Midbrain (tissue), 1 donor: ENCODE results near the gene CARS1.

Source experiments
- DNase-seq: peaks from one replicate; lab custom pipeline; 2025; lab: John Stamatoyannopoulos, UW

Gene CARS1

DNA sequence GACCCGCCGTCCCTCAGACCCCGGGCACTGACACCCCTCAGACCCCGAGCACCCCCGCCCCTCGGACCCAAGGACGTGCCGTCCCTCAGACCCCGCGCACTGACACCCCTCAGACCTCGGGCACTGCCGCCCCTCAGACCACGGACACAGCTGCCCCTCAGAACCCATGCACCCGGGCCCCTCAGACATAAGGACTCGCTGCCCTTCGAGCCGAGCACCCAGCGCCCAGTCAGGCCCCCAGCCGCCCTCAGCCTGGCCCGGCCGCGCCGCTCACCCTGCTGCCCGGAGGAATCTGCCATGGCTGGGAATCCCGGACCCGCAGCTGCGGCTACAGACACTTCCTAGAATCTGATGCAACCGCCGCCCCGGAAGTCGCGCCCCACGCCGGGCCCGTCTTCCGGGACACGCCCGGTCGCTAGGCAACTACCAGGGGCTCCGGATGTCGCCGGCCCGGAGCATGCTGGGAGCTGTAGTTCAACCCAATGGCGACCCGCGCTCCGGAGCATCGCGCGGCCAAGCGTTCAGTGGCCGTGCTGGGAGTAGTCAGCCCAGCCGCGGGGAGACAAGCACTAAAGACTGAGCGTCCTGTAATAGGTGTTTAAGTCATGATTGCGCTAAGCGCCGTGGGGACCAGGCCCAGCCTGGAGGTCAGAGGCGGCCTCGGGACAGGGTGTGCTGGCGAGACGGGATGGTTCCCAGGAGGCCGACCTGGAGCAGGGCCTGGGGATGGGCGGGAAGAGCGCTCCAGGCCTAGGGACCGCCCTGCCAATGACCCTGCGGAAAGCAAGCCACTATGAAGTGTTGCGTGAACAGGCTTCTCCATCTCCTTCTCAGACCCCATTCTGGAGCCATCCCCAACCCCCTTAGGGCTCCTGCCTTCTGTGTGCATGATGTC is at the start of gene CARS1:
Gene CARS1 (minus strand): TSS at position 355 of the 895 bp plus-strand sequence. CDS start 56 bp downstream, at position 299.
- DNase-seq: peak; percentile 94

DNA sequence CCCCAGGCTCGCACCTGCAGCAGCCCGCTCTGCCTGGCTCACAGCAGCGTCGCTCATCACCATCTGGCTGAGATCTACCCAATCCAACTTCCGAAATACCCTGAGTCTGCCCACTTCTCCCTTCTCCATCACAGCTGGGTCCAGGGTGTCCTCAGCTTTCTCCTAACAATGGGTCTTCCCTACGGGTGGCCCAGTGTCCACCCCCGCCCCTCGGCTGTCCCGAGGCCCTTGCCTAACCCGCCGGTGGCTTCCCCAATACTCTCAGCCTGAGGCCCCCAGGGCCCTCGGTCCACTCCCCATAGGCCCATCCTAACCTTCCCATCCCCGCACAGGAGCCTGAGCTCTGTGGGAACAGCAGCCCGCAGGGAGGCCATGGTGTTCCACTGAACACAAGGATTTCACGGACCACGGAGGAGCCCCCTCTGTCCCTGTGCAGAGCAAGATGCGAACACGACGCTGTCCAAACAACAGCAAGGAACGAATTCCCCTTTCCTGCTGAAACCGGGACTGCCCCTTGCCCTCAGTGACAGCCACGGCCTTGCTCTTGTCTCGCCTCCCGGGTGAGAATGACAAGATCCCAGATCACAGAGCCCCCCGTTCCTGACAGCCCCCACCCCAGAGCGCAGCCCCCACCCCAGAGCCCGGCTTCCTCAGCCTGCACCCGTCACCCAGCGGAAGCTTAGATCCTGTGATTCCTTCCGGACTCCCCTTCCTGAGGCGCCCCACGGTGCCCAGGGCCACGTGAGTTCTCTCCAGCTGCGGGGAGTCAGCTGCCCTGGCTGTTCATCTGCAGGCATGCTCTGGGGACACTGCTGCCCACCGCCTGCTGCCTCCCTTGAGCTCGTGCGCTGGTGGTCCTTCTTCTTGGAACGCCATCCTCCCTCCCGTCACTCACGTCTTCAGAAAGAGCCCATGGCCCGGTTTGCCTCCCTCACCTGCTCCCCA is 48.8 kb upstream of the CARS1 start:
- no peak for DNase-seq

DNA sequence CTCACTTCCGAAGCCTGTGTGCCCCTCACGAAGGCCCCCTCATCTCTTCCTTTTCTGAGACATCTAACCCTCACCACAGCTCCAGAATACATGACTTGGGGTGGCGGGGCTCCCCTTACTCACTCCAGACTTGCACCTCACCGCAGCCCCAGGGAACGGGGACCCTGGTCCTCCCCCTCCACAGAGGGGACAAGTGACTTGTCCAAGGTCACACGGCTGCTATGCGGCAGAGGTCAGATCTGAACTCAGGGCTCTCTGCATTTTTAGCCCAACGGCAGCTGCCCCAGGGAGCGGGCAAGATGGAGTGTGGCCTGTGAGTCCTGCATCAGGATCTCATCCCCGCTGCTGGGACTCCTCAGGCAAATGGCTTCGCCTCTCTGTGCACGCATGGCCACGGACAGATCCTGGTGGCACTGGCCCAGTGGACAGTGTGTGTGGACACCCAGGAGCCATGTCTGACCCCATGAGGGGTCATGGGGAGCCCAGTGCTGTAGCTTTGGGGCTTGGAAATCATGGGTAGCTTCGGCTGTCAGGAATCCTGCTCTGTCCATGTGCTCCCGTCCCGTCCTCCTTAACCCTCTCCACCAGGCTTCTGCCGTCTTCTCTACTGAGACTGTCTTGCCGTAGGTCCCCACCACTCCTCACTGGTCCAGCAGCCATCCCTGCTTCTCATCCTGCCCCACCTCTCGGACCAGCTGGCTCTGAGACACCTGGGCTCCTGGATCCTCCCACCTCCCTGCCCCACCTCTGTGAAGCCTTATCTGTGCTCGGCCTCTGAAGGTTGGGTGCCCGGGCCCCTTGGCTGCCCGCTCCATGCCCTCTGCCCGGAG is 48.0 kb upstream of the CARS1 start:
- DNase-seq: no peak

DNA sequence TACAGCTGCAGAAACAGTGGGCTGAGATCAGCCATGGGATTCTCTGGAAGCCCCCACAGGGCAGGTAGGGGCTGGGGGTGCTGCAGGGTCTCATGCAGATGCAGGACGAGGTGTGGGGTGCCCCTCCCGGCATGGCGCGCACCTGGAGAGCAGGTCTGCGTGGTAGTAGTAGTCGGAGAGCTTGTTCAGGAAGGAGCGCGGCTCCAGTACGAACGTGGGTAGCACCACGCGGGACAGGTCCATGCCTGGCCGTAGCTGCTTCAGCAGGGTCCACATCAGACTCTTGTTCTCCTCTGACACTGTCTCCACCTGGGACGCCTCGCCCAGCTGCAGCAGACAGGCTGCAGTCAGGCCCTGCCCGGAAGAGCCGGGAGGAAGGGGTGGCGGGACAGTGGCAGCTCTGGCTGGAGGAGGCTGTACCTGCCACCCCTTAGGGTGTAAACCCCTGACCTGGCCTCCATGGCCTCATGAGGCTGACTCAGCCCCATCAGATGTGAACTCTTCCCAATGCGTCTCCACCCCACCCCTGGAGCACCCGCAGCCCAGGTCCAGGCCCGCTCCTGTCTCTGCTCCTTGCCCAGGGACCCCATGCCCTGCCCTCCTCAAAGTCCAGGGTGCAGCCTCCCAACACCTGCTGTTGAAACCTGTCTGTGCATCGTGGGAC is 47.0 kb upstream of the CARS1 start:
- DNase-seq: no peak

DNA sequence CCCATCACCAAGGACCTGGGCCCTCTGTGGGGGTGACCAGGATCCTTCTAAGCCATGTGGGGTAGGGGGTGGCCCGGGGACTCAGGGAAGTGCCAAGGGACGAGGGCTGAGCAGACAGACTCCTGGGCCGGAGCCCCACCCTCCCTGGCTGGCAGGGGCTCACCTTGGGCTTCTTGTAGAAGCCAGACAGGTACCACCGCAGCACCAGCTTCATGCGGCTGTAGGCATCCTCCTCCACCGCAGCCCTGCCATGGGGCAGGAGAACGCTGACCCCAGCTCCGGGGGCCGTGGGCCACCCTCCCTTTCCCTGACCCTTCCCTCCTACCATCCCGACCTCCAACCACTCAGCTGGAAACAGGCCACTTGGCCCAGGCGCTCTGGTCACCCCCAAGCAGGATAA is 45.9 kb upstream of the CARS1 start:
- no peak for DNase-seq

DNA sequence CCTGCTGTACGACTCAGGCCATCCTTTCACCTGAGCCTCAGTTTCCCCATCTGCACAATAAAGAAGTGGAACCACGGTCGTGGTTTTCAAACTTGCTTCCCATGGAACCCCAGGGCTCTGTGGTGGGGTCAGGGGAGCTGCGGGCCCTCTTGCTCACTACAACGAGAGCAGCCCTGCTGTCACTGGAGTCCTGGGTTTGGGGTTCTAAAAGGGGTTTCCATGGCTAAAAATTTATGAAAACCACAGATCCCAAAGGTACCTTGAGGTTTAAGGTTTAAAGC is 45.4 kb upstream of the CARS1 start:
- DNase-seq: no peak

DNA sequence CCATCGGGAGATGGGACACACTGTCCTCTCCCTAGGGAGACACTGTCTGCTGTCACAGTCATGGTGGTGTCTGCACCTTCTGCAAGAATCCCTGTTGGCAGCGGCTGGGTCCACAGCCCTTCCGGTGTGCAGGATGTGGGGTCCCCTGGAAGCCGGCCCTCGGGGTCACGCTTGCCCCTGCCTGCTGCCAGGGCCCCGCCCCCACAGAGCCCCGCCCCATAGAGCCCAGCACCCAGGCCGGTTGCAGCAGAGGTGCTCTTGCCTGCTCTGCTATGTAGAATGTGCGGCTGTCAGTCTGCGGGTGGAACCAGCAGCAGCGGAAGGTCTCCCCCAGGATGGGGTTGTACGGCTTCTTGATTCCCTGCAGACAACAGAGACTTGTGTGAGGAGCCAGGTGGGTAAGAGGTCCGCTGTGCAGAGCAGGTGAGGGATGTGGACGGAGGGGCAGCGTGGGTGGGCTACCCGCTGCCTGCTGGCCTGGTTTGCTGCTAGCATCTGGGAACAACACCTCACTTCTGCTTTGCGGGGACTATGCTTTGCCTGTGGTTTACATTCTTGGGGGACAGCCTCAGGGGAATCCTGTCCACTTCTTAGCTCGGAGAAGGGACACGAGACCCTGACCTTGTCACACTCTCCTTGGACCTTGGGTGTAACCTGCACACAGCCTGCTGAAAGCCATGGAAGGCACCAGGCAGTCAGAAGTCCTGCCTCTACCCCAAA is 44.9 kb upstream of the CARS1 start:
- no peak for DNase-seq

DNA sequence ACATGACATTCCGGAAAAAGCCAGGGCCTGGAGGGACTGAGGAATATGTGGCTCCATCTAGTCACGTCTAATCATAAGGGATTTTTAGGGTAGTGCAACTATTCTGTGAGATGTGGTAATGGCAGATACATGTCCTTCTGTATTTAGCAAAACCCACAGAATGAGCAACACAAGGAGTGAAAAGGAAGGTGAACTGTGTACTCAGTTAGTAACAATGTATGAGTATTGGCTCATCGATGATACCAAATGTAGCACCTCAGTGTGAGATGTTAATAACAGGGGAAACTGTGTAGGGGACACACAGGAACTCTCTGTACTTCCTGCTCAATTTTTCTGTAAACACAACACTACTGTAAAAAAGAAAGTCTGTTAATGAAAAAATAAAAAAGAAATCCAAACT is 42.0 kb upstream of the CARS1 start:
- DNase-seq: no peak

DNA sequence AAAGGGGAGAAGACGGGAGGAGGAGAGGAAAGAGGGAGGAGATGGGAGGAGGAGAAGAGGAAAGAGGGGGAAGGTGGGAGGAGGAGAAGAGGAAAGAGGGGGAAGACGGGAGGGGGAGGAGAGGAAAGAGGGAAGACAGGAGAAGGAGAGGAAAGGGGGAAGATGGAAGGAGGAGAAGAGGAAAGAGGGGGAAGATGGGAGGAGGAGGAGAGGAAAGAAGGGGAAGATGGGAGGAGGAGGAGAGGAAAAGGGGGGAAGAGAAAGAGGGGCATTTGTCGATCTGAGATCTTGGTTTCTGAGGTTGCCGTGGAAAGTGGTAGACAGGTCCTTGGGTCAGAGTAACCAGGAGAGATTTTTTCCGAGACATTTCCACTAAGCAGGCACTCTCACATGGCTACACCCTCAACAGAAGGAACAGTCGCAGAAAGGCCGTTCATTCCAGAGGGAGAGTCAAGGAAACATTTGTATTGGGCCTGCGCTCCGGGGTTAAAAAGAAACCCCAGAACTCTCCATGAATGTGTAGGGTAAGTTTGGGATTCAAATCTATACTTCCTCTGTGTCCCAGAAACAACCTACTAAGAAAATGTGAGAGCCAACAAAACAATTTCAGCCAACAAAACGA is 39.8 kb upstream of the CARS1 start:
- no peak for DNase-seq

DNA sequence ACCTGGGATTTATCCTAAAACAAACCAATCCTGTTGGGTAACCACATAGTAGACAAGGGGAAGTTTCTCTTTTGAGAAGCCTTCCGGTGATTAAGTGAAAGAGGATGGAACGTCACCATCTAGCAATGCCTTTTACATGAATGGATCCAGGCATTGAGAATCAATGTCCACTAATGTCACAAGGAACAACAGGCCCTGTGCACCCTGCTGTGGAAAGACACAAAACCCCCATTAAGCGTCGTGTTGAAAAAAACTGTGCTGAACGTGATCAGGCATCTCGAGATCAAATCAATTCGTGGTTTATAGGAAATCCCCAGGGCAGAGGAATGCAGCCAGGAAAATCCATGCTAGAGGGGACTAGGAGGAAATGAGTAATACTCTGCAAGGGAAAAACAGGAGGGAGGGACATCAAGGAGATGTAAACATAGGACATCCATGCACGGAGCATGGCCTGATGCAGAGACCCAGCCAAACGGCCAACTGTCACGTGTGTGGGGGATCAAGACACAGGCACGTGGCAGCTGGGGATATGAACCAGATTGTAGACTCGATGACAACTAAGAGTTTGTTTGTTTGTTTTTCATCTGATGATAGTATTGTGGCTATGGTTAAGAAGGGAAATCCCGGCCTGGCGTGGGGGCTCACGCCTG is 38.6 kb upstream of the CARS1 start:
- no peak for DNase-seq

DNA sequence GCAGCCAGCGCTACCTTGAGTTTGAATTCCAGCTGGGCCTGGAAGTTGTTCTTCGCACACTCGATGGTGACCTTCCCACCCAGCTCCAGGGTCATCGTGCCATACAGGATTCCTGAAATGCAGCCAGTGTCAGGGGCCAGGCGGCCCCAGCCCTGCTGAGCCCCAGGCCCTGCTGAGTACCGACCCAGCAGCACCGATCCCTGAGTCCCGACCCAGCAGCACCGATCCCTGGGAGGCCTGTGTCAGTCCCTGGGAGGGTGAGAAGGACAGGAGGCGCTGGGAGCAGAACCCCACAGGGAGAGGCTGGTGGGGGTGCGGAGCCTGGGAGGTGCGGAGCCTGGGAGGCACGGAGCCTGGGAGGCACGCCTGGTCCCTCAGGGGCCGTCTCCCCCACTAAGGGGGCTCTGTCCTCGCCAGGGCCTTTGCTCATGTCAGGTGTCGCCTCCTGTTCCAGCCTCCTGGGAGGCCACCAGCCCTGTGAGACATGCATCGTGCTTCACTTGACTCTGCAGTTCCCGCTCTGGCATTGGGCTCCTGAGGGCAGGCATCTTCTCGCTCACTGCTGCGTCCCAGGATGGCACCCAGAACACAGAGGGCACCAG is 37.1 kb upstream of the CARS1 start:
- DNase-seq: no peak

DNA sequence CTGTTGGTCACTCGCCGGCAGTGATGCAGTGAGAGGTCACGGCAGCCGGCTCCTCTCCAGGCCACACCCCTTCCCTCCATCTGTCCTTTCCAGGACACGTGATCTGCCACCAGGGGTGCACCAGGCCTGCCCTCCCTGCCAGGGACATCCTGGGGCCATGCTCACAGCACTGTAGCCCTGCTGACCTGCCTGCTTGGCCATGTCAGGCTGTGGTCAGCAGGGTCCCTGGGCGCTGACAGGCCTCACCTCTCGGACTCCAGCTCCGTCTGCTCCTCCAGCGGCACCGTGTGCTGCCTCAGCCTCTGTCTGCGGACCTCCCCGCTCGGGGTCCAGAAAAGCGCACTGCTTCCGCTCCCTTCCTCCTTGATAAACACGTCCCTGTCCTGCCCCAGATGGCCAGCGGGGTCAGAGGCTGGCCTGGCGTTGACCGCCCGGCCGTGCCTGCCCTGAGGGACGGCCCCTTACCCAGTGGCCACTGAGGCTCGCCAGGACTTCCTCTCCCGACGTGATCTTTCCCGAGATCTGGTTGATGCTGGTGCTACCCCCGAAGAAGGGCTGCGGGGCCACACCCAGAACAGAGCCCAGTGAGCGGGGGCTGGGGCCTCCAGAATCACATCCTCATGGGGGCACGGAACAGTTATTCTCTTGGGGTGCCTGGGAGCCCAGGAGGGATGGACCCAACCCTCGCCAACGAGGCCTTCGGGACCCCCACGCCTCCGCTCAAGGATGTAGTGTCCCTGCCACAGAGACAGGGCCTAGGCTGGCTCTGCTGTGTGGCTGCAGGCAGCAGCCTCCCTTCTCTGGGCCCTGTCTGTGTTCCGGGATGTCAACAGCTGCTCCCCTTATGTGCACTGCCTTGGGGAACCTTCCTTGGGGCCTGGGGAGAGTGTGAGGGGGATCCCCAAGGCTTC is 36.3 kb upstream of the CARS1 start:
- no peak for DNase-seq

DNA sequence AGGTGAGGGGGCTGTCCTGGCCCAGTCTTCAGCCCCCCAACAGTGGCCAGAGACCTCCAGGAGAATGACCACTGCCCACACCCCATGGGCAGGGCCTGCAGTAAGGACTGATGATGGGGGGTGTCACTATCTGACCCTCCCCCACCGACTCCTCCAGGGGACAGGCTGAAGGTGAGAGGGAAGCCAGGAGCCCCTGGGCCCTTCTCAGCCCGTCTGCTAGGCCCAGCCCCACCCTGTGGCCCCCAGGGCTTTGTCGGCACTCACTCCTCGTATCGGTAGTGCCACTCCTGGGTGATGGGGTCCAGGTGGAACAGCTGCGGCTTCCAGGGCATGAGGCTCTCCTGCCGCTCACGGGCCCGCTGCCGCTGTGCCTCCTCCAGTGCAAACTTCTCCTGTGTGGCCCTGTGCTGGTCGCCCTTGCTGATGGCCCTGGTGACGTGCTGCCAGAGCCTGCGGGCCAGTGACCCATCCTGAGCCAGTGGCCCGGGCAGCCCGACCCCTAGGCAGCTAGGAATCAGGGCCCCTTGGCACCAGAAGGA is 35.4 kb upstream of the CARS1 start:
- no peak for DNase-seq

DNA sequence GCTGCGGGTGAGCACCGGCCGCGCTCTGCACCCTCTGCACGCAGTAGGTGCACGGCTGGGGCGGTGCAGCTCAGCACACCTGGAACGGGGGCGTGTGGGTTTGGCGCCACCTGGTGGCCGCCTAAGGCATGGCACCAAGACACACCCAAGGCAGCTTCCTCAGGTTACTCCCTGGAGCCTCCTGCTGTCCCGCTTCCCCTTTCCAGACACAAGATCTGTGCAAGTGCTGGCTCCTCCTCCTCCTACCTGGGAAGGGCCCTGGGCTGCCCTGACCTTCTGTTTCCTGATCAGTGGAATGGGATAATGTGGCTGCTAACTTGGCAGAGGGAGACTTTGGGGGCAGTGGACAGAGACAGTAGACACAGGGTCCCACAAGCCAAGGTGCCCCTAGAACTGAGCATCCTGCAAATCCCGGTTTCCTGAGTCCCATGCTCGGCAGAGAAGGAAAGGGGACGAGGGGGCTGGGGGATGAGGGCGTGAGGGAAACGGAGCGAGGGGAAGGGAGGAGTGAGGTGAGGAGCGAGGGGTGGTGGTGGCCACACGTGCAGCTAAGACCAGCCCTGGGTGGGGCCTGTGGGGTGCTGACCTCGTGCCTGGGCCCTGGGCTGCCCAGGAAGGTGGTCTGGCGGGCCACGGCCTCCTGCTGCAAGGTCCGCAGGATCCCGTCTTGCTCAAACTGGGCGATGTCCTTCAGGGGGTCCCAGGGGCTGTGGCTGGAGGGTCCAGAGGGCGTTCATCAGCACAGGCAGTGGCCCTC is 34.8 kb upstream of the CARS1 start:
- DNase-seq: peak; percentile 64

DNA sequence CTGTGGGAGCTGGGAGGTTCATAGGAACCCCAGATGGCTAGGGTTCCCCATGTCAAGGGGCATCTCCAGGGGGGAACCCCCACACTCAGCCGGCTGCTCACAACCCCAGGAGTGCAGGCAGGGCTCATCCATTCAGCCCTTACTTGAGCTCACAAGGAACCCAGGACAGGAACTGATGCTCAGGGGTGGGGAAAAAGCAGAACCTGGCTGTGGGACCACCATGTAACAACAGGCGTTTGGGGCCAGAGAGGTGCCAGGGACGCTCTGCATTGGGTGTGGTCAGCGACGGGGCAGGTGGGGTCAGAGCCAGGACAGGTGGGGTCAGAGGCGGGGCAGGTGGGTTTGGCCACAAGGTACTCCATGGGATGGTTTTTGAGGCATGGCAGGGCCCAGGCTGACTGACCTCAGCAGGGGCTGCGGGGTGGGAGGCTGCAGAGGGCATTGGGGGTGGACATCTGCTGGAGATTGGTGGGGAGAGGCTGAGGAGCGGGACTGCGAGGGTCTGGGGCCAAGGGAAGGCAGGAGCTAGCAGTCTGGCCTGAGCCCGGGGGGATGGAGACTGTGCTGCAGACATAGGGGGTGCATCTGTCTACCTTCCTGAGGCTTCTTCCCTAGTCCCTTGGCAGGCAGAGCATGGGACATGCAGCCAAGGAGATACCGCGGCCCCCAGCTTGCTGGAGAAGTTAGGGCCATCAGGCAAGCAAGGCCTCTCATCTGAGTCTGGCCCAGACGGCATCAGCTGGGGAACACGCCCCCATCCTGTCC is 34.0 kb upstream of the CARS1 start:
- DNase-seq: no peak

DNA sequence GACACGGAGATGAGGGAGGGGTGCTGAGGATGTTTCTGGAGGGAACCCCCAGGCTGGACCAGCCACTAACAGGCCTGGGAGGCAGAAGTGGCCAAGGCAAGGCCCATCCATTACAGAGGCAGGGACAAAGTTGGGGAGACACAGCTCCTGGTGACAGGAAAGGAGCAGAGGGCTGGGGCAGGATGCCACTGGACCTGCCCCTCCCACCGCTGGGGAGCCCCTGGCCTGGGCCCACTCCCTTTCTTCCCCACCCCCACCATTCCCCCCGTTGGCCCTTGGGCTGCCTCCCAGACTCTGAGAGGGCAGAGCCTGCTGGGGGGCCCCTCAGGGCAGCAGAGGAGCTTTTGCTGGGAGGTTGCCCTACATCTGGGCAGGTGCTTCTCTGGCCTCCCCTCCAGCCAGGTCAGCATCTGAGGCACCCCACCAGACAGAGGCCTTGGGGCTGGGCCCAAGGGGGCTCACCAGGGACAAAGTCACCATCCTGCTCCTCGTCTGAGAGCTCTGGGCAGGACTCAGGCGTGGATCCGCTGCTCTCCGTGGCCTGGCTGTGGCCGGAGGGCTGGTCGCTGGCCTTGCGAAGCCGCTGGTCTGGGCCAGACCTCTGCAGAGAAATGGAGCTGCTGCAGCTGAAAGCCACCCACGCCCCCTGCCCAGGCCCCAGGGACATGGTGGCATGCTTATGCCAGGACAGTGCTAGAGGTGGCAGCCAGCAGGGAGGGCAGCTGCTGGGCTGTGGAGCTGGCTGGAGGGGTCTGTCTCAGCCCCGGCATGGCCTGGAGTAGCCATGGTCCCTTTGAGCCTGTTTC is 33.1 kb upstream of the CARS1 start:
- no peak for DNase-seq
